Upper lobe of right lung (tissue), 1 donor: ENCODE measurements around the gene SLC41A3. TPM values are rescaled to one million over a fixed set of nuclear protein-coding genes. Genes with fewer than 3 reads are reported as not detected.

Experiments
- ATAC-seq: fragments of 200-7000 bp; cut with Tn5 transposase; one replicate; pipeline ENCODE4 v1.9.1; 2020; ENCODE audit warnings: mild to moderate bottlenecking, moderate library complexity
- DNase-seq: peaks from one replicate; pipeline ENCODE4 v3.0.0-alpha.2; 2020
- H3K27ac ChIP-seq: fragments of 200-600 bp; one replicate; pipeline ENCODE4 v1.8.0; 2022
- H3K27me3 ChIP-seq: fragments of 200-600 bp; one replicate; pipeline ENCODE4 v1.8.0; 2022; ENCODE audit warnings: mild to moderate bottlenecking
- H3K36me3 ChIP-seq: fragments of 200-600 bp; one replicate; pipeline ENCODE4 v1.8.0; 2022
- H3K4me1 ChIP-seq: fragments of 200-600 bp; one replicate; pipeline ENCODE4 v1.8.0; 2022
- H3K4me3 ChIP-seq: fragments of 200-600 bp; one replicate; pipeline ENCODE4 v1.8.0; 2022; ENCODE audit warnings: mild to moderate bottlenecking
- H3K9me3 ChIP-seq: fragments of 200-600 bp; one replicate; pipeline ENCODE4 v1.8.0; 2022
- CTCF ChIP-seq: fragments of 200-600 bp; IDR thresholded peaks from one replicate; pipeline ENCODE4 v1.8.0; 2022; ENCODE audit warnings: antibody characterized with exemption
- intact Hi-C: fragments of 100-400 bp; cut with DNase I; formaldehyde crosslinking; loops from one replicate; pipeline ENCODE4 v1.11.0; 2022
- total RNA-seq: library from RNA; stranded (reverse); fragmentation: NEBNext Ultra II Directional; extraction: Animal tissue kit (Norgen Biotek cat#: 25700); gene quantifications from one replicate; pipeline ENCODE4 v1.2.1, GENCODE V29; 2021
- donor health status: DM: no; HTN: yes; CAD: no; lungs with severe emphysema.

The SLC41A3 gene
- total RNA-seq, 1 donor from 2014 or later = 30.8 TPM

DNA sequence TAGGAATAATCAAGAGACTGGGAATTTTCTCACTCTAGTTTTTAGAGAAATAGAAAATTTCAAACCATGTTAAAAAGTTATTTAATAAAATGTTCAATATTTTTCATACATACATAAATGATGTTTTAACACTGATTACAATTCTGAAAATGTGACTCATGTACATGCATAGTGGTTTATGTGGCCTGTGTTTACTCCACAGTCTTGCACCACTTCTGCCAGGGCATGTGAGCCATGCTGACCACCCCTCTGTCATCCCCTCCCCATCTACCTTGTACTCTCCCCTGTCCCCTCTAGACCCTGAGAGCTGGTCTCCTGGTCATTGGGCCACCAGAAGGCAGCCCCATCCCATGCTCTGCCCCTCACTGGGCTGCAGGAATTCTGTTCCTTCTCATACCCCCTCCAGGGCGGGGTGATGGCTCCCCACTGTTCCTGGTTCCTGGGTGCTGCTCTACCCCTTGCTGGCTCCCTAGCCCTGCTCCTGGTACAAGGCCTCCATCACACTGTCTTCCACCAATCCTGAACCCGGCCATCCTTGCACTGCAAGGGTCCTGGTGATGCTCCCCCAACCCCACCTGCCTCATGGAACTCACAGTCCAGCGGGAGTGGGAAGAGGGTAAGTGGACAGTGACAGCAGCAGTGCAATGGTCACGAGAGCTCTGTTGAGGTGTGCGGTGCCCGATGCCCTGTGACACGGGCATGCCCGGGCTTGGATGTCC, 24.2 kb upstream of the SLC41A3 start:
- no peaks in the 10 kb centered on the region for H3K36me3 ChIP-seq
- TF ChIP-seq CTCF = no peak
- intact Hi-C loops = no loop called here
- no peaks in the 10 kb centered on the region for H3K9me3 ChIP-seq
- H3K4me3 ChIP-seq = no peak overlapping the region
- ATAC-seq (no peak), DNase-seq (no peak)
- no peak overlapping the region for H3K27ac ChIP-seq
- H3K27me3 ChIP-seq = no peaks in the 10 kb centered on the region
- no peaks in the 10 kb centered on the region for H3K4me1 ChIP-seq

GRCh38 chr3:126107203-126107939, 23.4 kb upstream of the SLC41A3 start:
- intact Hi-C loops = no loop called here
- Histone ChIP-seq H3K27me3 (no peaks in the 10 kb centered on the region), H3K4me1 (no peaks in the 10 kb centered on the region), H3K4me3 (no peak overlapping the region), H3K9me3 (no peaks in the 10 kb centered on the region), H3K36me3 (no peaks in the 10 kb centered on the region), H3K27ac (no peak overlapping the region)
- no peak for TF ChIP-seq CTCF
- no peak for DNase-seq
- ATAC-seq = no peak

- Histone ChIP-seq H3K4me3 (no peak overlapping the region), H3K9me3 (no peaks in the 10 kb centered on the region), H3K27ac (no peak overlapping the region), H3K4me1 (no peaks in the 10 kb centered on the region), H3K36me3 (no peaks in the 10 kb centered on the region), H3K27me3 (no peaks in the 10 kb centered on the region)
- TF ChIP-seq CTCF = no peak
- intact Hi-C loops = no loop called here
- DNase-seq (no peak), ATAC-seq (no peak)
Observed at GRCh38 chr3:126106336-126107202, 22.6 kb upstream of the SLC41A3 start.

GRCh38 chr3:126105691-126106187, 21.8 kb upstream of the SLC41A3 start:
- Histone ChIP-seq H3K36me3 (no peaks in the 10 kb centered on the region), H3K9me3 (no peaks in the 10 kb centered on the region), H3K4me1 (no peaks in the 10 kb centered on the region), H3K27ac (no peak overlapping the region), H3K4me3 (no peak overlapping the region), H3K27me3 (no peaks in the 10 kb centered on the region)
- no peak for TF ChIP-seq CTCF
- no peak for DNase-seq
- no peak for ATAC-seq
- intact Hi-C loops = no loop called here

- Histone ChIP-seq H3K4me1 (no peaks in the 10 kb centered on the region), H3K4me3 (no peak overlapping the region), H3K36me3 (no peaks in the 10 kb centered on the region), H3K27me3 (no peaks in the 10 kb centered on the region), H3K27ac (no peak overlapping the region), H3K9me3 (no peaks in the 10 kb centered on the region)
- TF ChIP-seq CTCF = no peak
- no peak for ATAC-seq
- no peak for DNase-seq
- intact Hi-C loops = no loop called here
Observed at GRCh38 chr3:126104742-126105605, 21.1 kb upstream of the SLC41A3 start.
